ENCODE results near the gene IL7R. TPM values are rescaled to one million over a fixed set of nuclear protein-coding genes. Genes with fewer than 3 reads are reported as not detected.

The IL7R gene
- total and polyA plus RNA-seq, 7 experiments from 2014 or later = 341 to 1,298 (median 690) TPM

DNA sequence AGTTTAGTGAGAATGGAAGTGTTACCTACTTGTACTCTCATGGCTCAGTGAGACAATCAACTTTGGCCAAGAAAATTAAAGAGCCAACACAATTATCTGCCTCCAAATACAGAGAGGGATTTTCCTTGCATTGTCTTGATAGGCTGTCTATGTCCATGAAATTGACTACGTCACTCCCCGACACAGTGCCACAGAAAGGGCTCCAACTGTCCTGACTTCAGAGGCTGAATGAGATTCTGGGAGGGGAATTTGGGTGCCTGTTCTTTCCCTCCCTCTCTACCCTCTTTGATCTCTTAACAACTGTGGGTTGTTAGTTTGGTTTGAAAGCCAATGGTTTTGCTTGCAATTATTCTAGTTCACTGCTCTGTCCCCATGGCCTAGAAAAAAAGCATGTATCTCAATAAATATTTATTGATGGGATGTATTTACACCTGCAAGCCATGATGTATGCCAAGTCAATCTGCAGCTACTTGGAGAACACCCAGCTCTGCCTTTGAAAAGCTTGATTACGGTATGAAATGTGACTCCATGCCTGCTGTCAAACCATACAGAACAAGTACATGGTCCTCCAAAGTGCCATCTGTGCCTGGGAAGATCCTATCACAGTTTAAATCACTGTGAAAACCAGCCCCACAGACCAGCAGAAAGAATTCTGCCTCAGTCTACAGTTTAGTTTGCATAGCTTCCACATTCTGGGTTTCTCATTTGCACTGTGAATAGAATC, 44.4 kb downstream of the IL7R start:
- H3K4me1 ChIP-seq (ENCODE audit: control insufficient read depth in 2 of 2, insufficient read depth in 2 of 2, low read length in 2 of 2) = peaks cover 10 to 12% of the 10 kb centered on the region in 2 donors
- ATAC-seq = peak; percentile 38
- Mint-ChIP-seq H3K27ac (peak overlapping the region in 2 of 9 donors; percentile 11 to 62), H3K36me3 (peaks cover 0 to 16% (median 0%) of the 10 kb centered on the region in 5 donors), H3K9me3 (peaks cover 0 to 10% (median 0%) of the 10 kb centered on the region in 11 donors), H3K27me3 (no peaks in the 10 kb centered on the region), H3K4me3 (peak overlapping the region in 6 of 10 donors; percentile 5 to 59 (median 20)), H3K4me1 (peaks cover 28 to 74% (median 63%) of the 10 kb centered on the region in 7 donors)
- no peaks in the 10 kb centered on the region for H3K36me3 ChIP-seq (ENCODE audit: control insufficient read depth in 2 of 3, insufficient read depth in 3 of 3, low read length in 3 of 3)
- DNase-seq = no peak
- ChIA-PET POLR2A (interaction anchor here (0.8 to 1.2 kb wide), 2 partner anchors 19 to 47 kb away, joined by 3 to 7 read pairs; no protein-coding TSS in a partner anchor), CTCF (interaction anchor here (1.0 kb wide), 1 partner anchor 19 kb away, joined by 3 read pairs; no protein-coding TSS in a partner anchor)
- H3K9me3 ChIP-seq (ENCODE audit: control insufficient read depth in 2 of 3, low read length in 3 of 3) = no peaks in the 10 kb centered on the region
- intact Hi-C loops (cut with micrococcal nuclease) = loop anchor here (5.0 to 10.0 kb wide), 2 partner anchors 109 to 254 kb away; partner anchors contain the start of genes LMBRD2 (in 1 of the 2) and SKP2 (in 1 of the 2)
- H3K27me3 ChIP-seq (ENCODE audit: control insufficient read depth in 2 of 2, insufficient read depth in 2 of 2, low read length in 2 of 2) = no peaks in the 10 kb centered on the region
- no peak overlapping the region for H3K4me3 ChIP-seq (ENCODE audit: low read length)
- no peak overlapping the region for H3K27ac ChIP-seq (ENCODE audit: low read depth, low read length)

GRCh38 chr5:35902046-35902672, 45.5 kb downstream of the IL7R start:
- Histone ChIP-seq H3K4me3 (ENCODE audit: low read length) (no peak overlapping the region), H3K9me3 (ENCODE audit: control insufficient read depth in 2 of 3, low read length in 3 of 3) (no peaks in the 10 kb centered on the region), H3K4me1 (ENCODE audit: control insufficient read depth in 2 of 2, insufficient read depth in 2 of 2, low read length in 2 of 2) (peaks cover 10 to 12% of the 10 kb centered on the region in 2 donors), H3K27ac (ENCODE audit: low read depth, low read length) (no peak overlapping the region), H3K27me3 (ENCODE audit: control insufficient read depth in 2 of 2, insufficient read depth in 2 of 2, low read length in 2 of 2) (no peaks in the 10 kb centered on the region), H3K36me3 (ENCODE audit: control insufficient read depth in 2 of 3, insufficient read depth in 3 of 3, low read length in 3 of 3) (no peaks in the 10 kb centered on the region)
- H3K4me1 Mint-ChIP-seq = peaks cover 28 to 76% (median 63%) of the 10 kb centered on the region in 7 donors
- ATAC-seq = peak; percentile 48
- H3K36me3 Mint-ChIP-seq = peaks cover 0 to 18% (median 0%) of the 10 kb centered on the region in 5 donors
- ChIA-PET CTCF (interaction anchor here (1.0 kb wide), 1 partner anchor 20 kb away, joined by 3 read pairs; no protein-coding TSS in a partner anchor), POLR2A (interaction anchor here (0.8 to 1.2 kb wide), 2 partner anchors 20 to 48 kb away, joined by 3 to 7 read pairs; no protein-coding TSS in a partner anchor)
- H3K27ac Mint-ChIP-seq = peak overlapping the region in 2 of 9 donors; percentile 25 to 40
- peaks cover 0 to 12% (median 0%) of the 10 kb centered on the region in 11 donors for H3K9me3 Mint-ChIP-seq
- H3K27me3 Mint-ChIP-seq = no peaks in the 10 kb centered on the region
- peak overlapping the region in 1 of 10 donors; percentile 57 for H3K4me3 Mint-ChIP-seq
- DNase-seq = no peak
- intact Hi-C loops (cut with micrococcal nuclease) = loop anchor here (1.0 to 10.0 kb wide), 9 partner anchors 8 to 253 kb away; partner anchors contain the start of genes LMBRD2 (in 1 of the 2) and SKP2 (in 1 of the 2)

GRCh38 chr5:35903631-35904203, 47.0 kb downstream of the IL7R start:
- DNase-seq (no peak), ATAC-seq (no peak)
- Histone ChIP-seq H3K4me1 (ENCODE audit: control insufficient read depth in 2 of 2, insufficient read depth in 2 of 2, low read length in 2 of 2) (peaks cover 12 to 14% of the 10 kb centered on the region in 2 donors), H3K27me3 (ENCODE audit: control insufficient read depth in 2 of 2, insufficient read depth in 2 of 2, low read length in 2 of 2) (no peaks in the 10 kb centered on the region), H3K36me3 (ENCODE audit: control insufficient read depth in 2 of 3, insufficient read depth in 3 of 3, low read length in 3 of 3) (no peaks in the 10 kb centered on the region), H3K4me3 (ENCODE audit: low read length) (no peak overlapping the region), H3K27ac (ENCODE audit: low read depth, low read length) (no peak overlapping the region), H3K9me3 (ENCODE audit: control insufficient read depth in 2 of 3, low read length in 3 of 3) (no peaks in the 10 kb centered on the region)
- ChIA-PET CTCF (interaction anchor here (0.6 to 0.9 kb wide), 2 partner anchors 21 to 44 kb away, joined by 3 to 4 read pairs; no protein-coding TSS in a partner anchor), POLR2A (interaction anchor here (0.8 to 1.2 kb wide), 3 partner anchors 12 to 84 kb away, joined by 3 read pairs; no protein-coding TSS in a partner anchor)
- intact Hi-C loops (cut with micrococcal nuclease) = loop anchor here (5.0 to 10.0 kb wide), 2 partner anchors 111 to 251 kb away; partner anchors contain the start of genes LMBRD2 (in 1 of the 2) and SKP2 (in 1 of the 2)
- Mint-ChIP-seq H3K27me3 (no peaks in the 10 kb centered on the region), H3K4me3 (peak overlapping the region in 3 of 10 donors; percentile 41 to 65 (median 51)), H3K27ac (peak overlapping the region in 3 of 9 donors; percentile 78 to 83 (median 78)), H3K4me1 (peaks cover 24 to 79% (median 65%) of the 10 kb centered on the region in 7 donors), H3K9me3 (peaks cover 0 to 12% (median 0%) of the 10 kb centered on the region in 11 donors), H3K36me3 (peaks cover 0 to 18% (median 0%) of the 10 kb centered on the region in 5 donors)

- no peaks in the 10 kb centered on the region for H3K9me3 ChIP-seq (ENCODE audit: control insufficient read depth in 2 of 3, low read length in 3 of 3)
- H3K27me3 ChIP-seq (ENCODE audit: control insufficient read depth in 2 of 2, insufficient read depth in 2 of 2, low read length in 2 of 2) = no peaks in the 10 kb centered on the region
- ChIA-PET CTCF (interaction anchor here (0.7 to 0.9 kb wide), 2 partner anchors 22 kb away, joined by 3 read pairs; no protein-coding TSS in a partner anchor), POLR2A (interaction anchor here (0.6 to 1.4 kb wide), 4 partner anchors 12 to 50 kb away, joined by 3 read pairs; no protein-coding TSS in a partner anchor)
- no peak overlapping the region for H3K4me3 ChIP-seq (ENCODE audit: low read length)
- H3K4me1 Mint-ChIP-seq = peaks cover 21 to 75% (median 56%) of the 10 kb centered on the region in 7 donors
- H3K36me3 ChIP-seq (ENCODE audit: control insufficient read depth in 2 of 3, insufficient read depth in 3 of 3, low read length in 3 of 3) = no peaks in the 10 kb centered on the region
- peak overlapping the region in 8 of 10 donors; percentile 4 to 69 (median 64) for H3K4me3 Mint-ChIP-seq
- H3K9me3 Mint-ChIP-seq = peaks cover 0 to 12% (median 0%) of the 10 kb centered on the region in 11 donors
- intact Hi-C loops (cut with micrococcal nuclease) = loop anchor here (5.0 to 10.0 kb wide), 2 partner anchors 112 to 250 kb away; partner anchors contain the start of genes LMBRD2 (in 1 of the 2) and SKP2 (in 1 of the 2)
- H3K4me1 ChIP-seq (ENCODE audit: control insufficient read depth in 2 of 2, insufficient read depth in 2 of 2, low read length in 2 of 2) = peaks cover 9 to 12% of the 10 kb centered on the region in 2 donors
- H3K27ac Mint-ChIP-seq = peak overlapping the region in 7 of 9 donors; percentile 27 to 84 (median 76)
- no peak overlapping the region for H3K27ac ChIP-seq (ENCODE audit: low read depth, low read length)
- H3K27me3 Mint-ChIP-seq = no peaks in the 10 kb centered on the region
- DNase-seq = peak in 2 of 9 donors; percentile 23 to 35
- peak; percentile 45 for ATAC-seq
- peaks cover 0 to 18% (median 0%) of the 10 kb centered on the region in 5 donors for H3K36me3 Mint-ChIP-seq
Observed at GRCh38 chr5:35904443-35905132, 47.9 kb downstream of the IL7R start.

DNA sequence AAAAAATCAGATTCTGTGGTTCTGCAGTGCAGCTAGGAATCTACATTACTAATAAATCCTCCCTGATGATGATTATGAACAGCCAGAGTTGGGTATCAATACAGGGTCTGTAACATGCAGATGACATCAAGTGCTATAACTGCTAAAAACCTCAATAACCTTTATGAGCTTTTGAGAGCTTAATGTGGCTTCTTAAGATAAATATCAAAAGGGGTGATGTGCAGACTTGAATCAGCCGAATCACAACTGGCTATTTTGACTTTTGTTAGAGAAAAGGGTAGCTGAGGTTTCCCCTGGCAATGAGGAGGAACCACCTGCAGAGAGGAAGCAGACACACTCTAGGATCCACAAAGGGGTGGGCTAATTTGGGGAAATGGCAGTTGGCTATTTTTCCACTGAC, 51.5 kb downstream of the IL7R start:
- H3K4me3 Mint-ChIP-seq = no peak overlapping the region
- DNase-seq = no peak
- H3K27ac Mint-ChIP-seq = no peak overlapping the region
- H3K36me3 Mint-ChIP-seq = peaks cover 0 to 40% (median 5%) of the 10 kb centered on the region in 5 donors
- ChIA-PET POLR2A (no interaction called here), CTCF (interaction anchor here (0.7 kb wide), 1 partner anchor 131 kb away, joined by 3 read pairs; no protein-coding TSS in a partner anchor)
- H3K9me3 Mint-ChIP-seq = peaks cover 0 to 19% (median 4%) of the 10 kb centered on the region in 11 donors
- H3K27me3 Mint-ChIP-seq = no peaks in the 10 kb centered on the region
- intact Hi-C loops (cut with micrococcal nuclease) = loop anchor here in 1 of 2 donors (10.0 kb wide), 1 partner anchor 247 kb away; the partner anchor contains the start of genes LMBRD2 and SKP2
- H3K27me3 ChIP-seq (ENCODE audit: control insufficient read depth in 2 of 2, insufficient read depth in 2 of 2, low read length in 2 of 2) = no peaks in the 10 kb centered on the region
- no peak overlapping the region for H3K4me3 ChIP-seq (ENCODE audit: low read length)
- H3K36me3 ChIP-seq (ENCODE audit: control insufficient read depth in 2 of 3, insufficient read depth in 3 of 3, low read length in 3 of 3) = no peaks in the 10 kb centered on the region
- no peaks in the 10 kb centered on the region for H3K9me3 ChIP-seq (ENCODE audit: control insufficient read depth in 2 of 3, low read length in 3 of 3)
- H3K4me1 Mint-ChIP-seq = peaks cover 8 to 44% (median 34%) of the 10 kb centered on the region in 7 donors
- H3K4me1 ChIP-seq (ENCODE audit: control insufficient read depth in 2 of 2, insufficient read depth in 2 of 2, low read length in 2 of 2) = peaks cover 0 to 4% of the 10 kb centered on the region in 2 donors
- H3K27ac ChIP-seq (ENCODE audit: low read depth, low read length) = no peak overlapping the region
- ATAC-seq = peak; percentile 41

All from naive thymus-derived CD4-positive, alpha-beta T cell (primary cell).